ENCODE data around the gene KRT36.
A peak's percentile ranks its signal among the peaks of the same experiment; 100 is the strongest.

Gene KRT36

GRCh38 chr17:41521574-41522261, 32.0 kb upstream of the KRT36 start:
- DNase-seq (ENCODE audit: low spot score), result no peak

- peak; percentile 48 for DNase-seq (ENCODE audit: low spot score)
Measured at GRCh38 chr17:41520821-41521521, 31.3 kb upstream of the KRT36 start.

- no peak for DNase-seq (ENCODE audit: low spot score)
Measured at GRCh38 chr17:41519501-41520224, 30.0 kb upstream of the KRT36 start.

GRCh38 chr17:41518789-41519449, 29.2 kb upstream of the KRT36 start, which contains the start of gene KRT15:
Gene KRT15 (minus strand): TSS chr17:41518890. CDS start chr17:41518827, 63 bp downstream.
- DNase-seq (ENCODE audit: low spot score), result no peak

GRCh38 chr17:41518031-41518430, 28.3 kb upstream of the KRT36 start:
- no peak for DNase-seq (ENCODE audit: low spot score)

- DNase-seq (ENCODE audit: low spot score), result no peak
Measured at GRCh38 chr17:41516830-41517283, 27.1 kb upstream of the KRT36 start.

GRCh38 chr17:41516147-41516829, 26.6 kb upstream of the KRT36 start:
- DNase-seq (ENCODE audit: low spot score), result no peak

GRCh38 chr17:41513168-41513547, 23.4 kb upstream of the KRT36 start:
- DNase-seq (ENCODE audit: low spot score), result no peak

GRCh38 chr17:41512546-41513167, 22.9 kb upstream of the KRT36 start:
- no peak for DNase-seq (ENCODE audit: low spot score)

- DNase-seq (ENCODE audit: low spot score), result no peak
Measured at GRCh38 chr17:41511716-41512115, 22.0 kb upstream of the KRT36 start.

- DNase-seq (ENCODE audit: low spot score), result peak; percentile 83
Measured at GRCh38 chr17:41511116-41511515, 21.4 kb upstream of the KRT36 start.

- no peak for DNase-seq (ENCODE audit: low spot score)
Measured at GRCh38 chr17:41510251-41511065, 20.7 kb upstream of the KRT36 start.

GRCh38 chr17:41507315-41507880, 17.7 kb upstream of the KRT36 start:
- no peak for DNase-seq (ENCODE audit: low spot score)

- DNase-seq (ENCODE audit: low spot score), result no peak
Measured at GRCh38 chr17:41505809-41506767, 16.4 kb upstream of the KRT36 start.

GRCh38 chr17:41505007-41505808, 15.5 kb upstream of the KRT36 start, which contains the start of gene KRT13:
Gene KRT13 (minus strand): TSS chr17:41505612. CDS start chr17:41505550, 62 bp downstream.
- DNase-seq (ENCODE audit: low spot score), result no peak

- no peak for DNase-seq (ENCODE audit: low spot score)
Measured at GRCh38 chr17:41504246-41504977, 14.7 kb upstream of the KRT36 start.

GRCh38 chr17:41503202-41503601, 13.5 kb upstream of the KRT36 start:
- DNase-seq (ENCODE audit: low spot score), result no peak
